IMR-90 (cell line): ENCODE measurements around the gene HHLA2. TPM values are rescaled to one million over a fixed set of nuclear protein-coding genes. Genes with fewer than 3 reads are reported as not detected.

Source experiments
- ATAC-seq: fragments of 200-7000 bp; cut with Tn5 transposase; 2 replicates; pipeline ENCODE4 v1.9.1; 2020; ENCODE audit warnings: low read depth, mild to moderate bottlenecking, moderate library complexity
- BruUV-seq: library from RNA; stranded (reverse); fragments of 400-500 nt; replicated peaks from 2 replicates; lab custom pipeline; 2021; lab: Mats Ljungman, UMichigan
- CTCF ChIA-PET: fragments of 300-600 bp; formaldehyde crosslinking; extraction: SDS; loops from one replicate; lab custom pipeline; 2021; ENCODE audit warnings: antibody characterized with exemption; lab: Yijun Ruan, JAX
- POLR2A ChIA-PET: fragments of 300-600 bp; sonication (Branson Sonifier 250); formaldehyde crosslinking; loops from one replicate; lab custom pipeline; 2022; ENCODE audit warnings: antibody characterized with exemption; ENCODE audit not compliant: unreplicated experiment; lab: Charles Lee
- DNase-seq: peaks from one replicate; pipeline ENCODE4 v3.0.0; 2013
- H2AFZ ChIP-seq: replicated peaks from 2 replicates; pipeline ENCODE3; 2013; ENCODE audit warnings: low read length, mild to moderate bottlenecking; ENCODE audit not compliant: poor library complexity
- H2AK5ac ChIP-seq: 2 replicates; pipeline ENCODE4 v1.6.1; 2013; ENCODE audit warnings: low read depth, low read length, inconsistent platforms
- H2AK9ac ChIP-seq: replicated peaks from 2 replicates; pipeline ENCODE3; 2013; ENCODE audit warnings: mild to moderate bottlenecking, low read depth, low read length, moderate library complexity; ENCODE audit not compliant: poor library complexity
- H2BK120ac ChIP-seq: 2 replicates; pipeline ENCODE4 v1.6.1; 2013; ENCODE audit warnings: low read depth, low read length, inconsistent platforms
- H2BK15ac ChIP-seq: 3 replicates; pipeline ENCODE4 v1.6.1; 2013; ENCODE audit warnings: low read depth, low read length, inconsistent platforms
- H2BK20ac ChIP-seq: 2 replicates; pipeline ENCODE4 v1.6.1; 2013; ENCODE audit warnings: low read depth, mild to moderate bottlenecking, inconsistent platforms, low read length, moderate library complexity
- H2BK5ac ChIP-seq: 2 replicates; pipeline ENCODE4 v1.6.1; 2013; ENCODE audit warnings: mild to moderate bottlenecking, low read depth, low read length, inconsistent platforms; ENCODE audit not compliant: poor library complexity, severe bottlenecking
- H3K14ac ChIP-seq: replicated peaks from 2 replicates; pipeline ENCODE4 v1.6.1; 2013; ENCODE audit warnings: low read depth, low read length, inconsistent platforms
- H3K18ac ChIP-seq: 2 replicates; pipeline ENCODE4 v1.6.1; 2013; ENCODE audit warnings: low read depth, low read length, control low read depth
- H3K23ac ChIP-seq: 2 replicates; pipeline ENCODE4 v1.6.1; 2013; ENCODE audit warnings: low read depth, low read length, inconsistent platforms
- H3K27ac ChIP-seq: 2 replicates; pipeline ENCODE4 v1.5.1; 2013; ENCODE audit warnings: mild to moderate bottlenecking, control low read depth, low read length; ENCODE audit not compliant: insufficient read depth
- H3K27me3 ChIP-seq: 2 replicates; pipeline ENCODE4 v1.6.1; 2013; ENCODE audit warnings: low read length; ENCODE audit not compliant: control insufficient read depth, insufficient read depth
- H3K36me3 ChIP-seq: 2 replicates; pipeline ENCODE4 v1.6.1; 2013; ENCODE audit warnings: low read length, mixed read lengths; ENCODE audit not compliant: control insufficient read depth, insufficient read depth
- H3K4ac ChIP-seq: 2 replicates; pipeline ENCODE4 v1.6.1; 2013; ENCODE audit warnings: low read depth, low read length, inconsistent platforms
- H3K4me1 ChIP-seq: 2 replicates; pipeline ENCODE4 v1.6.1; 2013; ENCODE audit warnings: low read length, mixed read lengths; ENCODE audit not compliant: control insufficient read depth, insufficient read depth
- H3K4me2 ChIP-seq: 2 replicates; pipeline ENCODE4 v1.6.1; 2013; ENCODE audit warnings: low read depth, mild to moderate bottlenecking, control low read depth, low read length, moderate library complexity
- H3K4me3 ChIP-seq: 2 replicates; pipeline ENCODE4 v1.5.1; 2013; ENCODE audit warnings: low read depth, mild to moderate bottlenecking, control low read depth, low read length, moderate library complexity; ENCODE audit not compliant: insufficient read depth
- H3K56ac ChIP-seq: 2 replicates; pipeline ENCODE4 v1.6.1; 2013; ENCODE audit warnings: low read length, inconsistent platforms; ENCODE audit not compliant: insufficient read depth; ENCODE audit errors: extremely low read depth
- H3K79me1 ChIP-seq, 2 experiments: 2 replicates each; pipeline ENCODE4 v1.6.1; 2013; ENCODE audit warnings: low read length in 2 of 2, inconsistent platforms in 1 of 2, low read depth in 1 of 2
- H3K9ac ChIP-seq: 2 replicates; pipeline ENCODE4 v1.6.1; 2013; ENCODE audit warnings: low read depth, low read length, control low read depth
- H3K9me1 ChIP-seq: 2 replicates; pipeline ENCODE4 v1.6.1; 2013; ENCODE audit warnings: low read length, inconsistent platforms; ENCODE audit not compliant: insufficient read depth
- H3K9me3 ChIP-seq: 2 replicates; pipeline ENCODE4 v1.6.1; 2013; ENCODE audit warnings: low read length; ENCODE audit not compliant: control insufficient read depth, insufficient read depth
- H4K20me1 ChIP-seq: 2 replicates; pipeline ENCODE4 v1.6.1; 2013; ENCODE audit warnings: low read length, inconsistent platforms; ENCODE audit not compliant: insufficient read depth
- H4K5ac ChIP-seq: 2 replicates; pipeline ENCODE4 v1.6.1; 2013; ENCODE audit warnings: mild to moderate bottlenecking, low read depth, low read length, control low read depth
- H4K8ac ChIP-seq, 2 experiments: 2 replicates each; pipeline ENCODE4 v1.6.1; 2013; ENCODE audit warnings: low read depth in 2 of 2, low read length in 2 of 2, control low read depth in 1 of 2, inconsistent platforms in 1 of 2
- H4K91ac ChIP-seq: 2 replicates; pipeline ENCODE4 v1.6.1; 2013; ENCODE audit warnings: low read depth, low read length, inconsistent platforms; ENCODE audit not compliant: insufficient read depth
- MXI1 ChIP-seq: IDR thresholded peaks from 2 replicates; pipeline ENCODE4 v1.6.1; 2012; ENCODE audit warnings: low read depth, mild to moderate bottlenecking, low read length, moderate library complexity, borderline replicate concordance
- NFE2L2 ChIP-seq: fragments of 150-350 bp; IDR thresholded peaks from 2 replicates; pipeline ENCODE4 v1.6.1; 2016; ENCODE audit warnings: low read depth, mild to moderate bottlenecking, low read length
- RFX5 ChIP-seq: IDR thresholded peaks from 2 replicates; pipeline ENCODE4 v1.8.0; 2012; ENCODE audit warnings: low read depth, mild to moderate bottlenecking, low read length, moderate library complexity
- WGBS, 2 experiments: methylation state at CpG; one replicate each; pipeline versions ENCODE4 v1.1.5 to v1.1.7; 2013; ENCODE audit warnings: missing lambda C conversion rate in 2 of 2; ENCODE audit not compliant: insufficient read length in 1 of 2; ENCODE audit errors: extremely low coverage in 2 of 2; 5-methylcytosine and 5-hydroxymethylcytosine counted together
- dilution Hi-C: fragments of 300-500 bp; cut with HindIII; formaldehyde crosslinking; loops from one replicate; pipeline ENCODE4 v1.14.3; 2018; ENCODE audit warnings: low sequenced_read_pairs; ENCODE audit not compliant: unreplicated experiment
- in situ Hi-C: fragments of 300-500 bp; cut with MboI; formaldehyde crosslinking; loops from 3 replicates; pipeline ENCODE4 v1.14.3; 2019; ENCODE audit warnings: low sequenced_read_pairs, inconsistent platforms, mixed read lengths
- intact Hi-C: fragments of 100-400 bp; cut with micrococcal nuclease; formaldehyde crosslinking; loops from 2 replicates; pipeline ENCODE4 v1.10.0; 2022
- polyA plus RNA-seq, 3 experiments: library from polyadenylated mRNA; depleted of rRNA; stranded (reverse); fragments of >200 nt; gene quantifications; 2 replicates each; pipeline ENCODE4 v1.2.3, GENCODE V29; 2012; ENCODE audit warnings: low replicate concordance in 1 of 3
- total RNA-seq: library from RNA; depleted of rRNA; stranded (reverse); fragments of >200 nt; gene quantifications from 2 replicates; pipeline ENCODE4 v1.2.3, GENCODE V29; 2012

Gene HHLA2
- total and polyA plus RNA-seq, 2 of the 4 experiments (the other 2 are of a cell fraction): not detected

DNA sequence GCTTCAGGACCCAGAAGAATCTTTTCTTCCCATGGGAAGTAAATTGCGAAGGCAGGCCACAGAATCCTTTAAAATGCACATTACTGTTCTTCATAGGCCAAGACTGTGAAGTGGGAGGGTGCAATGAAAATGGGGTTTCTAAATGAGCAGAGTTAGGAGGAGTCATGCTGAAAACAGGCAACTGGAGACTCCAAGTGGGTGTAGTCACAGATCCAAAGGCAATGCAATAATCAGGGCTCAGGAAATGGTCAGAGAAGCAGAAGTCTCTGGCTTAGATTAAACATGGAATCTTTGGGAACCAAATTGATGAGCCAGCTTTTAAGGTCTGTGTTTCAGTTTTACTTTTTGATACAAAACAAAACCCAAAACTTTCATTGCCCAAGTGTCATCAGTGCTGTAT is 37.6 kb downstream of the HHLA2 start:
- Histone ChIP-seq H2AK9ac (no peak overlapping the region), H3K9me1 (no peaks in the 10 kb centered on the region), H3K18ac (no peak overlapping the region), H3K23ac (no peak overlapping the region), H2AK5ac (no peak overlapping the region), H3K9ac (no peak overlapping the region), H3K4me3 (no peak overlapping the region), H3K56ac (no peak overlapping the region), H2BK5ac (no peak overlapping the region), H3K36me3 (no peaks in the 10 kb centered on the region), H3K4ac (no peak overlapping the region), H3K79me1 (no peaks in the 10 kb centered on the region), H4K8ac (no peak overlapping the region), H2AFZ (no peak overlapping the region), H3K27ac (no peak overlapping the region), H2BK120ac (no peak overlapping the region), H3K9me3 (no peaks in the 10 kb centered on the region), H2BK15ac (no peak overlapping the region), H3K4me2 (no peak overlapping the region), H4K20me1 (no peaks in the 10 kb centered on the region), H3K14ac (no peak overlapping the region), H4K5ac (no peak overlapping the region), H3K4me1 (no peaks in the 10 kb centered on the region), H4K91ac (no peak overlapping the region), H3K27me3 (no peaks in the 10 kb centered on the region; the same call in 1 of the 2 replicates), H2BK20ac (no peak overlapping the region)
- no peak for TF ChIP-seq RFX5
- no peak for TF ChIP-seq NFE2L2
- TF ChIP-seq MXI1: no peak
- no TSS peak for BruUV-seq
- WGBS, 2 experiments: no CpG with 5 or more reads among the region's 1 CpG
- intact Hi-C loops (no loop called here), in situ Hi-C loops (no loop called here), dilution Hi-C loops (no loop called here)
- POLR2A ChIA-PET: no interaction called here
- ATAC-seq (no peak), DNase-seq (no peak)
- CTCF ChIA-PET: interaction anchor here (0.7 kb wide), 1 partner anchor 155 kb away, joined by 3 read pairs; no protein-coding TSS in a partner anchor
